ENCODE data around the gene PRLR. TPM values are rescaled to one million over a fixed set of nuclear protein-coding genes. Genes with fewer than 3 reads are reported as not detected.

The PRLR gene
- total and polyA plus RNA-seq, 2 experiments from 2014 or later: 0.31 to 2.2 TPM

DNA sequence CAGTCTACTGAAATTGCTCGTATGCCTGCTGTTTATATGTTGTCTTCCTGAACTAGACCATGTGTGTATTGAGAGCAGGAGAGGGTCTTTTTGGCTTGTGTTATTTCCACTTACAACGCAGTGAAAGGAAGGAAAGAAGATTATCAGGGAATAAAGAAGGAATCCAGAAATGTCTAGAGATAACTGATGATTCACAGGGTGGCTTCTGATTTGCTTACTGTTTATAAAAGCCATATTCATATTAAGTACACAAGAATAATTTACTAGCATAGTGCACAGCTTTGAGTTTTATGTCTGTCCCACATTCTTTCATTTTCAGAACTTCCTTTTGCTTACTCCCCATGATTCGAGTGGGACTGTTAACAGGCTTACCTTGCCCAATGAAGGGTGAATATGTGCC, 72.1 kb downstream of the PRLR start:
- H3K4me3 ChIP-seq: no peak overlapping the region
- H3K9me3 Mint-ChIP-seq: no peaks in the 10 kb centered on the region
- no peaks in the 10 kb centered on the region for H3K27me3 Mint-ChIP-seq (ENCODE audit: insufficient read depth, low read depth, poor library complexity)
- H3K4me3 Mint-ChIP-seq: no peak overlapping the region
- H3F3A ChIP-seq (replicated peaks; ENCODE audit: low read depth): no peaks in the 10 kb centered on the region
- no peaks in the 10 kb centered on the region for H3K36me3 ChIP-seq (ENCODE audit: insufficient read depth)
- no peak overlapping the region for H2AFZ ChIP-seq
- TF ChIP-seq ZNF331 (CRISPR knock-in tag; IDR thresholded peaks at IDR 0.05; ENCODE audit: low read depth) (no peak), EZH2phosphoT487 (IDR thresholded peaks at IDR 0.05; ENCODE audit: unreplicated experiment) (no peak), EZH2 (IDR thresholded peaks at IDR 0.05; ENCODE audit: low read depth, unreplicated experiment) (no peak), NANOG (IDR thresholded peaks at IDR 0.05; ENCODE audit: borderline replicate concordance) (no peak), STAT1 (IDR thresholded peaks at IDR 0.05; ENCODE audit: unreplicated experiment) (no peak)
- H3K9me2 ChIP-seq (ENCODE audit: insufficient read depth): peaks cover 17% of the 10 kb centered on the region
- no peaks in the 10 kb centered on the region for H4K20me1 ChIP-seq (replicated peaks; ENCODE audit: insufficient read depth)
- H3K4me2 ChIP-seq: no peak overlapping the region
- no peak for DNase-seq (ENCODE audit: low spot score)
- no peaks in the 10 kb centered on the region for H3K27me3 ChIP-seq (ENCODE audit: insufficient read depth)
- H3K36me3 Mint-ChIP-seq (ENCODE audit: low read depth): no peaks in the 10 kb centered on the region
- H3K27ac Mint-ChIP-seq: no peak overlapping the region
- H3K4me1 Mint-ChIP-seq: peaks cover 8% of the 10 kb centered on the region; the same call in 2 of the 3 replicates
- H3K4me1 ChIP-seq (ENCODE audit: insufficient read depth): peaks cover 7% of the 10 kb centered on the region; the same call in 1 of the 2 replicates
- ATAC-seq: no peak
- no peak overlapping the region for H3K27ac ChIP-seq (ENCODE audit: low read depth)
- no peaks in the 10 kb centered on the region for H3K79me2 ChIP-seq (replicated peaks; ENCODE audit: insufficient read depth)

DNA sequence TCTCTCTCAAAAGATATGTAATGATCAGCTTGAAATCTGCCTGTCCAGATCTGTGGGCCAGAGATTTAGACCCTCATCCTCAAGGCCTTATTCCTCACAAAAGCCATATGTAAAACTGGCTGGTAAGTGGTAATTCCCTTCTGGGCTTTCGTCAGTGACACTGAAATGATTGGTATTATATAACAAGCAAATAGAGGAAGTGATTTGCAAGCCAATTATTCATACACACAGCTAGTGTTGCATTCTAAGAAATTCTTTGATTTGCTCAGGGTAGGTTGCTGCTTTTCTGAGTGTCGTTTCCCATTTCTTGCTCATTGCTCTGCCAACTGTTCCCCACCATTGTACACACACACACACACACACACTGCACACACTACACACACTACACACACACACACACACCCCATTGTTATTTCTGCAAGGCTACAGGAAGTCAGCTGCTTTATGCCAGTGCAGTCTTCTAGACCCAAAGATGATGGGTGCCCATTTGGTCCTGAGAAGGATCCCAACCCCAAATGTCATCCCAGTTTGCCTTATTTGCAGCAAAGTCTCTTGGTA, 76.8 kb downstream of the PRLR start:
- H3K9me2 ChIP-seq (ENCODE audit: insufficient read depth): peaks cover 17% of the 10 kb centered on the region
- no peaks in the 10 kb centered on the region for H3K79me2 ChIP-seq (replicated peaks; ENCODE audit: insufficient read depth)
- no peak overlapping the region for H3K27ac Mint-ChIP-seq
- peaks cover 7% of the 10 kb centered on the region; the same call in 1 of the 2 replicates for H3K4me1 ChIP-seq (ENCODE audit: insufficient read depth)
- H3K4me1 Mint-ChIP-seq: peaks cover 2% of the 10 kb centered on the region; the same call in 1 of the 3 replicates
- H3K36me3 Mint-ChIP-seq (ENCODE audit: low read depth): no peaks in the 10 kb centered on the region
- H3K27me3 Mint-ChIP-seq (ENCODE audit: insufficient read depth, low read depth, poor library complexity): no peaks in the 10 kb centered on the region
- no peak overlapping the region for H3K4me3 ChIP-seq
- no peak overlapping the region for H3K4me2 ChIP-seq
- no peak for ATAC-seq
- no peak overlapping the region for H3K4me3 Mint-ChIP-seq
- H3F3A ChIP-seq (replicated peaks; ENCODE audit: low read depth): no peaks in the 10 kb centered on the region
- no peak overlapping the region for H2AFZ ChIP-seq
- DNase-seq (ENCODE audit: low spot score): no peak
- H4K20me1 ChIP-seq (replicated peaks; ENCODE audit: insufficient read depth): no peaks in the 10 kb centered on the region
- H3K27ac ChIP-seq (ENCODE audit: low read depth): no peak overlapping the region
- no peaks in the 10 kb centered on the region for H3K36me3 ChIP-seq (ENCODE audit: insufficient read depth)
- H3K27me3 ChIP-seq (ENCODE audit: insufficient read depth): no peaks in the 10 kb centered on the region
- no peaks in the 10 kb centered on the region for H3K9me3 Mint-ChIP-seq
- TF ChIP-seq STAT1 (IDR thresholded peaks at IDR 0.05; ENCODE audit: unreplicated experiment) (no peak), NANOG (IDR thresholded peaks at IDR 0.05; ENCODE audit: borderline replicate concordance) (no peak), ZNF331 (CRISPR knock-in tag; IDR thresholded peaks at IDR 0.05; ENCODE audit: low read depth) (no peak), ZNF114 (CRISPR knock-in tag; IDR thresholded peaks at IDR 0.05) (no peak), CTCF (conservative IDR thresholded peaks at IDR 0.05; ENCODE audit: low read depth in 2 of 2) (no peak), ZNF462 (CRISPR knock-in tag; IDR thresholded peaks at IDR 0.05) (no peak), JUNB (IDR thresholded peaks at IDR 0.05; ENCODE audit: unreplicated experiment) (no peak), POLR2AphosphoS5 (IDR thresholded peaks at IDR 0.05; ENCODE audit: low read depth) (no peak), EZH2 (IDR thresholded peaks at IDR 0.05; ENCODE audit: low read depth, unreplicated experiment) (no peak), CREB1 (CRISPR knock-in tag; IDR thresholded peaks at IDR 0.05; ENCODE audit: low read depth) (no peak), EZH2phosphoT487 (IDR thresholded peaks at IDR 0.05; ENCODE audit: unreplicated experiment) (no peak)
- TF ChIP-seq, protein P1, sequence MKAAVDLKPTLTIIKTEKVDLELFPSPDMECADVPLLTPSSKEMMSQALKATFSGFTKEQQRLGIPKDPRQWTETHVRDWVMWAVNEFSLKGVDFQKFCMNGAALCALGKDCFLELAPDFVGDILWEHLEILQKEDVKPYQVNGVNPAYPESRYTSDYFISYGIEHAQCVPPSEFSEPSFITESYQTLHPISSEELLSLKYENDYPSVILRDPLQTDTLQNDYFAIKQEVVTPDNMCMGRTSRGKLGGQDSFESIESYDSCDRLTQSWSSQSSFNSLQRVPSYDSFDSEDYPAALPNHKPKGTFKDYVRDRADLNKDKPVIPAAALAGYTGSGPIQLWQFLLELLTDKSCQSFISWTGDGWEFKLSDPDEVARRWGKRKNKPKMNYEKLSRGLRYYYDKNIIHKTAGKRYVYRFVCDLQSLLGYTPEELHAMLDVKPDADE (IDR thresholded peaks at IDR 0.05): no peak
